DMS153 treated with DMSO at 0.1 percent for 48 hours (cell line): ENCODE measurements around the gene POLDIP3.

Experiments used
- DNase-seq: peaks from one replicate; lab custom pipeline; 2025; ENCODE audit not compliant: unreplicated experiment; lab: John Stamatoyannopoulos, UW

POLDIP3 gene, protein sequence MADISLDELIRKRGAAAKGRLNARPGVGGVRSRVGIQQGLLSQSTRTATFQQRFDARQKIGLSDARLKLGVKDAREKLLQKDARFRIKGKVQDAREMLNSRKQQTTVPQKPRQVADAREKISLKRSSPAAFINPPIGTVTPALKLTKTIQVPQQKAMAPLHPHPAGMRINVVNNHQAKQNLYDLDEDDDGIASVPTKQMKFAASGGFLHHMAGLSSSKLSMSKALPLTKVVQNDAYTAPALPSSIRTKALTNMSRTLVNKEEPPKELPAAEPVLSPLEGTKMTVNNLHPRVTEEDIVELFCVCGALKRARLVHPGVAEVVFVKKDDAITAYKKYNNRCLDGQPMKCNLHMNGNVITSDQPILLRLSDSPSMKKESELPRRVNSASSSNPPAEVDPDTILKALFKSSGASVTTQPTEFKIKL

DNA sequence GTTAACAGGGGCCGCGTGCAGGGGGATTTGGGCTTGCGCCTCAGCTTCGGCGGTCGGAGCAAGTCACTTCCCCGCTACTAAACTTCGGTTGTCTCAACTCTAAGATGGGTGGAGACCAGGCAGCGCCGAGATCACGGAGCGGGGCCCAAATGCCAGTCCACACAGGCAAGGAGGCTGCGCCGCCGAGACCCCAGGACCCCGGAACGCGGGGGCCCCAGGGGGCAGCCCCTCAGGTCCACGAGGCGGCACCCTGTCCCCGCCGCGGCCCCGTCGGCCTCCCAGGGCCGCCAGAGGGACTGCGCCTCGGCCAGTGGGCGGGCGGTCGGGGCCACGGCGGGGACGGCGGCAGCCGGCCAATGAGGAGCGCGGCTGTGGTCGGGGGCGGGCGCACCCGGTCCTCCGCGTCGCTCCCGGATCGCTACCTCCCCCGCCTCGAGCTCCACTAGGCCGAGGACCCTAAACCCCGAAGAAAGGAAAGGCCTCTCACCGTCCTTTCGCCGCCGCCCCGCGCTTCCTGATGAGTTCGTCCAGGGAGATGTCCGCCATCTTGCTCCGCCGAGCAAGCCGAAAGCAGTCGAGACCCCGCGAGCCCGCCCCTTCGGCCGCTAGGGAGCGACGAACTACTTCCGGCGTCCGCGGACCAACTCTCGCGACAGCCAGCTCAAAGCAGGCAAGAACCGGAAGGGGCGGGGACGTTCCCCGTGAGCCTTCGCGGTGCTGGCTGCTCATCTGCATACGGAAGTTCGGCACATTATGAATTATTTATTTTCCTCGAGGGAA, at the start of gene POLDIP3:
Gene POLDIP3, minus strand, starts transcription at position 572 of the 780 bp plus-strand sequence. Its CDS starts 26 bp downstream, at position 546.
- DNase-seq = peak; percentile 94

DNA sequence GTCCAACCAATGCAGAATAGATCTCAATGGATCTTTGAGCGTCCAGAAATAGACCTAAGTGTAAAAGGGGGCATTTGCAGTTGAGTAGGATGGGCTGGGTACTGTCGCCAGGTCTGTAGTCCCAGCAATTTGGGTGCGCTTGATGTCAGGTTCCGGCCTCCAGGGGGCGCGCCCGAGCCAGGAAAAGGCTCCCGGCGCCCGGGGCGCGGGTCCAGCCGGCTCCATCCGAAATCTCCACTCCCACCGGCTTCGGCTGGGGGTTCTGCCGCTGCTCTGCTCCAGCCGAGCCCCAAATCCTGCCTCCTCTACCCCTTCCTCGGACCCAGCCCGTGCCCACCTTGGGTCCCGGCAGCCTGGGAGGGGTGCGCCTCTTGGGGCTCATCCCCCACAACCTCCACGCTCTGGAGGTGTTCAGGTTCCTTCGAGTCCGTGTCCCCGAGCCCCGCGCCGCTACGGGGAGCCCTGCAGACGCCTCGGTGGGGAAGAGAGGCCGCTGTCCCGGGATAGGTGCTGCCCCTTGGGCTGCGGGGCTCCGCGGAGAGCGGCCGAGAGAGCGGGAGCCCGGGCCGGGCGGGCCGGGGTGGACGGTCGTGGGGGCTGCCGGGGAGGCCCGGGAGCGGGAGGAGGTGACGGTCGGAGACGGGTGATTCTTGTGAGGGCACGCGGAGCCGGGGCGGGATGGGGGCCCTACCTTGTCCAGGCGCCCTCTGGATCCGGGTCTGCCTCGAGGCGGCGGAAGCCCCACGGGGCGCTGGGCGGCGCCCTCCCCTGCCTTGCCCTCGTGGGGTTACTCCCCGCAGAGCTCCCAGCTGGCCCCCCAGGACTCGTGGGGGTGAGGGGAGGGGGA, 47.5 kb upstream of the POLDIP3 start:
- peak; percentile 65 for DNase-seq

DNA sequence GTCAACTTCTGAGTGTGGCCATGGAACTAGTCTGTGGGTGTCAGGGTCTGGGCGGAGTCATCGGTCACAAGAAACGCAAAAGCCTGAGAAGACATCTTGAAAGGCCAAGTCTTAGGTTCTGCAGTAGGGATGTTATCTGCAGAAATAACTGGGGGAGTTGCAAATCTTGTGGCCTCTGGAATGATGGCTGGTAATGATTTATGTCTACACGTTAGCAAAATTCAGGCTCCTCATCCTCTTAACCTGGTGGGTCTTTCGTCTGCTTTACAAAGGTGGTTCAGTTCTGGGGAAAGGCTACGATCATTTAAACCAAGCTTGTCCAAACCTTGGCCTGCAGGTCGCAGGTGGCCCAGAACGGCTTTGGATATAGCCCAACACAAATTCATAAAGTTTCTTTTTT, 41.9 kb upstream of the POLDIP3 start:
- no peak for DNase-seq

DNA sequence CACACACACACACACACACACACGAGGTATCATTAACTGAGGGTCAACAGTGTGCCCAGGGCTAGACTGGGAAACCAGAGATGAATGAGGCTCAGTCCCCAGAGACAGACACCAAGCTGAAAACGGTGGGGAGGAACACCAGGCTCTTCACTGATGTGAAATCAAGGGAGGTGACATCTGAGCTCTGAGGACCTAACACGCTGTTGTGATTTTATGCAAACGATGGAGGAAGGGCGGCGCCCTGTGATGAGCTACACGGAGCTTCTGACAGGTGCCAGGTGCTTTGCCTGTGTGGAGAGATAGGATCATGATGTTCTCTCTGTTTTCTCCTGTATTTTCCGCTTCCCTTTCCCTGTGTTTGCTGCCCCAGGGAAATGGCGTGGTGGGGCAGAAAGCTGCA, 41.0 kb upstream of the POLDIP3 start:
- peak; percentile 95 for DNase-seq

DNA sequence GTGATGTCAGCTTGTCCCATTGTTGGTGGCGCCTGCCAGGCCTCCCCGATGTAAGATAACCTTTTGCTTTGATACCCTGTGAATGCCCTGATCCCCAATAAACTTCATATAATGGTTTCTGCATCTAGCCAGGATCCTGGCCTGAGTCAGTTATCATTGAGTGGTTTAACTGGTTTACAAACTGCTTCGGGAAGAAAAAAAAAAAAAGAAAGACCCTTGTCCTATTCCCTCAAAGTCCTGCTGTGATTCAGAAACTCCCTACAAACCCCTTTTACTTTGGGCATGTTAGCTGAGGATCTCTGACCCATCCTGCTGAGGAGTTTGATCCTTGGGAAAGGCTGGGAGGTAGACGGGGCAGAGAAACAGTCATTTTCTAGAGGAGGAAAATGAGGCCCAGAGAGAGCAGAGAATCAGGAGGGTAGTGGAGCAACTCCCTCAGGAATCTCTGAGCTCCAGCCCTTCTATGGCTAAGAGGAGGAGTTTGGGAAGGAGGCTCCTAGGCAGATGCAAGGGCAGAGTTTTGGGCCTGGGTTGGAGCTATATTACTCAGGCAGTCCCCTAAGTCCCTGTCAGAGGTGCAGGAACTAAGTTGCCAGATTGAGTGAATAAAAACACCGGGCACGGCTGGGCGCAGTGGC, 39.9 kb upstream of the POLDIP3 start:
- DNase-seq = no peak

DNA sequence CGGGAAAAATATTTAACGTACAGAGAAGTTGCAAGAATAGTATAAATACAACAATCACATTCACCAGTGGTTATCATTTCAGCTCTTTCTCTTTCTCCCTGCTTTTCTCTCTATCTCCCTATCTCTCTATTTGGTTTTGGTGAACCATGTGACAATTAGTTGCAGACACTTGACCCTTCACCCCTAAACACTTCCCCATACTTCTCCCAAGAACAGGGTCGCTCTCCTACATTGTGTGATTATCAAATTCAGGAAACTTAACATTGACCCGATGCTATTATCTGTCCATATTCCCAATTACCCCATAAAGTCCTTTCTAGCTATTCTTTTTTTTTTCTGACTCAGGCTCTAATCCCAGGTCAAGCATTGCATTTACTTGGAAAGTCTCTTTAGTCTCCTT, 39.3 kb upstream of the POLDIP3 start:
- DNase-seq = no peak

DNA sequence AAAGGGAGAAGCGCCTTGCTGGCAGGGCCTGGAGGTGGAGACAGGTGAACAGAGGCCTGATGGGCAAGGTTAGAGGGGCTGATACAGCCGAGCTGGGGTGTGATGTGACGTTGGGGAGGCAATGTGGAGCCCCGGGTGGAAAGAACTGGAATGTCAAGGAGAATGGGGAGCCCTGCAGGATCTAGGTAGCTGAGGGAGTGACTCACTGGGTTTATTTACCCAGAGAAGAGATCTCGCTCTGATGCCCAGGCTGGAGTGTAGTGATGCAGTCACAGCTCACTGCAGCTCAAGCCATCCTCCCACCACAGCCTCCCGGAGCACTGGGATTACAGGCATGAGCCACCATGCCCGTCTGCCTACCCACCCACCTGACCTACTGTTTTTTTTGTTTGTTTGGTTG, 36.5 kb upstream of the POLDIP3 start:
- no peak for DNase-seq

DNA sequence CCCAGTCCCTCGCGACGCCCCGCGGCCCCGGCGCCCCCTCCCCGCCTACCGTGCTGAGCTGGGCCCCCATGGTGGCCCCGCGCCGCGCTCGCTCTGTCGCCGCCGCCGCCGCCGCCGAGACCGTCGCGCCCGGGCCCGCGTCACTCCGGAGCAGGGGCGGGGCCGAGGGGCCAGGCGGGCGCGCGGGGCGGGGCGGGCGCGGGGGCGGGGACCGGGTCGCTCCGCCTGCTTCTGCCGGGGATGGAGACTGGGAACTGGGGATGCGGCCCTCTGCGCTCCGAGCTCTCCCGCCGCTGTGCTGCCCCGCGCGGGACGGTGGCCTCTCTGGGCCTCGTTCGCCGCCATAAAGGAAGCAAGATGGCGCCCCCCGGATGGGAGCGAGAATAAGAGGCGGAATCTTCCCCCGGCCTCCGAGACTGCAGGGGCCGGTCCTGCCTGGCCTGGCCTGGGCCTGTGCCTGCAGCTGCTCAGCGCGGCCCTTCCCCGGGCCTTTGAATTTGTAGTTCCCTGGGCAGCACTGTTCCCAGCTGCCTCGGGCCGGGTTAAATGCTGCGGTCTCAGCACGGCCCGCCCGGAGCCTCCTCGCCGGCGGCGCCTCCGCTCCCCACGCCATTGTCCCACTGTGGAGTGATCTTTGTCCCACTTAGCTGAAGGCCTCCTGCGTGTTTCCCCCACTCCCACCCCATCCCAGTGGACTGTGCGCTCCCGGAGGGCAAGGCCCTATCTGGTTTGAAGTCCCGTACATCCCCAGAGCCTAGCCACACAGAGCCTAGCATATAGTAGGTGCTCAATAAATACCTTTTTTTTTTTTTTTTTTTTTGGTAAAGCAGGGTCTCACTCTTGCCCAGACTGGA, 34.8 kb upstream of the POLDIP3 start, which contains the start of gene CYB5R3:
Gene CYB5R3, minus strand, starts transcription at position 147 of the 854 bp plus-strand sequence. Its CDS starts 77 bp downstream, at position 70.
- peak; percentile 14 for DNase-seq

DNA sequence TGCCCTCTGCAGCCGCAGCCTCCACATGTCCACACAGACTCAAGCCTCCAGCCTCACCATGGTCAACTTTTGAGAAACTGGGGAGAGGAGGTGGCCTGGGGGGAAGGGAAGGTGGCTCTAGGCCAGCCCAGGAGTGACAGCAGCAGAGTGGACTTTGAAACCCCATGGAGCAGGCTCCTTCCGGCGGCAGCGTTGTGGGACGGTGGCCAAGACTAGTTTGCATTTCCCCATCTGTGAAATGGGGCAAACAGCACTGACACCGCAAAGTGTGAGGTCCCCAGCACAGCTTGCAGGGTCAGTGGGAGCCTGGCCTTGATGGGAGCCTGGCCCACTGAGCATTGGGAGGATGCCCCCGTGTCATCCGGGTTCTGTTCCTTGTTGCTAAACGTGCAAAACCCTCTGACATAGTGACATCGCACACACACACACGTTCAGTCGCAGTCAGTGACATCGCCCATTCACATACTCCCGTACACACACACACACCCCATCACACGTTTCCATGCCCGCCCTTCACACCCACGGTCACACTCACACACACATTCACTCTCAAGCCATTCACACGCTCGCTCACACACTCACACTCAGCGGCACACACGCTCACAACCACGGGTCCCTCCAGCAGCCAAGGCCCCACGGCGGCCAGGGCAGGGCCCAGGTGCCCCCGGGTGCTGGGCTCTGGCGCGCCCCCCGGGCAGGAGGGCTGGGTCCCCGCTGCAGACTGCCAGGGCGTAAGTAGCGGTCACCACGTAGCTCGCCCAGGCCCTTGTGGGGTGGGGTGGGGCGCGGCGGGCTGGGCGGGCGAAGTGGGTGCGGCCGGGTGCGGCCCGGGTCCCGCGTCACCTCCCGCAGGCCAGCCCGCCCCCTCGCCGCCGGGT, 33.9 kb upstream of the POLDIP3 start:
- no peak for DNase-seq

DNA sequence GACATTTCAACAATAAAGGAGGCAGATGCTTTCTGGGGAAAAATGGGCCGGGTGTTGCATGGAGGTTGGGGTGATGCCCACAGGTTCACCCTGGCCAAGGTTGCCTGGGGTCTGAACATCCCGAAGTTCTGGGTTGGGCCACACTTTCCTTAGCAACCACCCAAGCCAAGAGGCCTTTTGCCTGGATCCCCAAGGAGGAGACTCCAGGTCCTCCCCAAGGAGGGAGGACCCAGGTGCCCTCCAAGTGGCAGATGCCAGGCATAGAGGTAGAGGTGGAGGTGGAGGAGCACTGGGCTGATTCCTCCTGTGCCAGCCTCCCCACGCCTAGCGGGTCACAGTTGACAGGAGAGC, 33.3 kb upstream of the POLDIP3 start:
- no peak for DNase-seq

DNA sequence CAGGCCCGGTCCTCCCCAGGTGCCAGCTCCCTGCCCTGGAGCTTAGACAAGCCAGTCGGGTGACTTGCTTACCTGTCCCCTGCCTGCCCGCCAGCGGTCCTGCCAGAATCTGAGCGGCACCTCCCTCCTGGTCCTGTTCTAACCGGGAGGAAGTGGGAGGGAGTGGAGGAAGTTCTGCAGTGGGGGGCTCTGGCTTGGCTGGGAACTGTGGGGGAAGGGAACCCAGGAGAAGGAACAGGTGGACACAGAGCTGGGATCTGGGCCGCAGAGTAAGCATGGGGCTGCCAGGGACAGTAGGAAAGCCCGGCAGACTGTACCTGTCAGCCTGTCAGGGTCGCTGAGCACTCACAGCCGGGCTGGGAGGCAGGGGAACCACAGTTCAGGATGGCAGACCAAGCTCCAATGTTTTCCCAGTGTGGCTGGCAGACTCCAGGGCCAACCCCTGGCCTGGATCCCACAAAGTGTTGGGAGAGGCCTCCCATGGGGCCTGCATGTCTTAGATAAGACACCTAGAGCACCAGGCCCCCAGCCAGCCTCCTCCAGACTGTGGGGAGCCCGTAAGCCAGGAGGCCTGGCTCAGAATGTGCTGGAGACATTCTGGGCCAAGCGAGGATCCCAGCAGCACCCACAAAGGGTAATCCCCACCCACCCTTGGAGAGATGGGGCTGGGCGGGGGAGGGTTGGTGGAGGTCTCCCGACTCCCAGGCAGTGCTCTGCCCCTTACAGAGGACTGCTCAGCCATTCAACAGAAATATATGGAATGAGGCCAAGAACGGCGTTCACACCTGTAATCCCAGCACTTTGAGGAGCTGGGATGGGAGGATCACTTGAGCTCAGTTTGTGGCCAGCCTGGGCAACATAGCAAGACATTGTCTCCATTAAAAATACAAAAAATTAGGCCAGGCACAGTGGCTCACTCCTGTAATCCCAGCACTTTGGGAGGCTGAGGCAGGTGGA, 32.2 kb upstream of the POLDIP3 start:
- no peak for DNase-seq

DNA sequence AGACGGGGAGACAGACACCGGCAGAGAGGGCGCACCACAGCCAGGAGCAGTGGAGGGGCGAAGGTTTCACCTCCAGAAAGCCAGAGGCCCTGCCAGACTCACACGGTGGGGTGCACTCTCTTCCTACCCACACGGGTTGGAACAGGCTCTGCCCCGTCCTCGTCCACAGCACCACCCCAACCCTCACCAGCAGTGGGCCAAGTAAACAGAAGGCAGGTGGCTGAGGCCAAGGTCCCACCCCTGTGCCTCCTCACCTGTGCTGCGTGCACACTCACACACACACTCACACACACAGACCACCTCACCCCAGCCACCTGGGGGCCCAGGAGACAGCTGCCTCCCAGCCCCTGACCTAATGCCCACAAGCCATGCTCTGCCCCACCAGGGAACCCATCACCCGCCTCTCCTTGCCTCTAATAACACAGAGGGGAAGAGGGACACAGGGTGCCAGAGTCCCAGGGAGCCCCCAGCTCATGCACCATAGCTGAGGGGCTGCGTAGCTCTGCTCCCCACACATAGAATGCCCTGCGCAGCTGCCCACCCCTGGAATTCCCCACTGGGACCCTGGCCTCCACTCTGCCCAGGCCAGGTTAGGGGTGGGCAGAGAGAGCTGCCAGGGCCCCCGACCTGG, 31.4 kb upstream of the POLDIP3 start:
- DNase-seq = no peak

DNA sequence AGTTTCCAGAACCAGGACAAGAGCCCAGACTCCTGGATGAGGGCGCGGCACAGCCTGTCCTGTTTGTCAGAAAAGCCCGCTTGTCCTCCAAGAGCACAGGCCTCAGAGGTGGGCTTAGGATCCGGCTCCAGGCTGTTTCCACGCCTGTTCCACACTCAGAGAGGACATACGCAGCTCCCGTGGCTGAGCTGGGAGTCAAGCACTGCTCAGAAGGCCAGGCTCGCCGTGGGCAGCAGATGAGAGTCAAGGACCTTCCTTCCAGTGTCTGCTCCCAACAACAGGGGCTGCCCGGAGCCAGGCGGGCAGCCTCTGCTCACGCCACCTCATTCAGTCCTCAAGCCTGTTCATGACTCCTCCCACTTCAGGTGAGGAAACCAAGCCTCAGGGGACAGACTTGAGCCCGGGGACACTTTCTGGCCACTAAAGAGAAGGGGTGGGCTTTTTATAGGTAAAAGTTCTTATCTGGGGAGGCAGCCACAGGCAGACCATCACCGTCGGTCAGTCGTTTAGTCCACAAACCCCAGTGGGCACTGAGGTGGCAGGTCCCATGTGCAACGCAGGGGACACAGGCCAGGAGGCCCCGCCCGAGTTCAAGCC, 30.8 kb upstream of the POLDIP3 start:
- DNase-seq = no peak

DNA sequence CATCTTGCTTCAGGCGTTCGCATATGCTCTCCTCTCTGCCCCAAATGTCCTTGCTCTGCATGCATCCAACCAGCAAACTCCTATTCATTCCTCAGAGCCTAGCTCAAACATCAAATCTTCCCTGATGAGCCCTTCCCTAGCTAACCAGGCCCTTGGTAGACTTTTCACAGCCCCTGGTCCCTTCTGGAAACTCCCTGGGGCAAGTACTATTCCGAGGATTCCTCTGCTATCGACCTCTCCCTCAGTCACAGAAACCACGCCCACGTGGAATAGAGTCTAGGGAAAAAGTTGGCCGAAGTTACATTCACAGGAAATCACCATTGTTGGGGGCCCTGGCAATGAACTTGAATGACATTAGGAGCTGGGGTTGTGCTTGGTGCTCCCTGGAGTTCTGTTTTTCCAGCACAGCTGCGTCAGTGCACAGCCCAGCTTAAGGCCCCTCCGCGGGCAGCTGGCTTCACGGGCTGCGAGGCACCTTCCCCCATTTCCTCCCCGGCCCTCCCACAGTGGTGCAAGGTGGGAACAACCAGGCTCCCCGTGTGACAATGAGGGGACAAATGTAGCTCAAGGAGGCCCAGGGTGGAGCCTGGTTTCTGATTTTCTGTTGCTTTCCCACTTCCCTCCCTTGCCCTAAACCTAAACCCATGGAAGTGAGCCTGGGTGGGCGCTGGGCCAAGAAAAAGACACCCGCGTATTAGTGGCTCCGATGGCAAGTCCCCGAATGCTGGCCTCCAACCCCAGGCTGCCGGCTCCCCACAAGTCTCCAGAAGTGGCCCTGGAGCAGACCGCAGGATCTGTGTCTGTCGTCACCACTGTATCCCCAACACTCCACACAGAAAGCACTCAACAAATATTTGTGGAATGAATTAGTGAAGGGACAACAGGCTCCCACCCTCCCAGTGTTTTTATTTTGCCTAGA, 30.0 kb upstream of the POLDIP3 start:
- no peak for DNase-seq

DNA sequence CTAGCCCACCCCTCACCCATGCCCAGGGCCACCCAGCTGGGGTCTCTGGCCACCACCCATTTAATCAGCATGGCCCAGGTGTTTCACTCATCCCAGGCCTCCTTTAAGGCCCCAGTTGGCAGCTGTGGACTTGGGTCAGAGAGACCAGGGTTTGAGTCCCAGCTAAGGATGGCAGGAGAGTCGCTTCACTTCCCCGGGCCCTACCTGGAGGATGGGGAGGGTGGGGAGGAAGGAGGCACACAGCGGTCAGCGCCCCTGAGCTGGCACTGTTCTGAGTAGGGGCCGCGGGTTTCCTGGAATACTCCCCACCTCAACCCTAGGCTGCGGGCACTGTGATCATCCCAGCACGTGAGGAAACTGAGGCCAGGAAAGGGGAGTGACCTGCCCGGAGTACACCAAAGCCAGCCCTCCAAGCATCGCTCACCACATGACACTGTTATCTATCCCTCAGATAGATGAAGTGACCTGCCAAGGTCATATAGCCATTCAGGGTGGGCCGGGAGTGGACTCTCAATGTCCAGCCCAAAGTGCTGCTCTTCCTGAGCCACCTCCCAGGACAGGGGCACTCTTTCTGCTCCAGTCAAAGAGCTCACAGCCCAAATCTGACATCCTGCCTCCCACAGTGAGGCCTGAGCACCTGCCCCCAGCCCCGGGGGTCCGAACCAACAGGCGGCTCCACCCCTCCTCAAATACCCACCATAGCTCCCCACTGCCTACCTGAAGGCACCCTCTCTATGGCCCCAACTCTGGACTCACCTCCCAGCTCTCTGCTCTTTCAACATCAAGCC, 29.1 kb upstream of the POLDIP3 start:
- DNase-seq = no peak
